Activated CD4-positive, alpha-beta T cell treated with anti-CD3 and anti-CD28 coated beads for 36 hours (primary cell): ENCODE results near the gene PCLO. TPM values are rescaled to one million over a fixed set of nuclear protein-coding genes. Genes with fewer than 3 reads are reported as not detected.

Experiments
- ATAC-seq: fragments of 200-7000 bp; cut with Tn5 transposase; one replicate; pipeline ENCODE4 v1.10.0; 2021; ENCODE audit warnings: mild to moderate bottlenecking, moderate library complexity
- CTCF ChIA-PET: fragments of 350-600 bp; sonication (Branson Sonifier 250); formaldehyde crosslinking; loops from one replicate; lab custom pipeline; 2021; ENCODE audit warnings: antibody characterized with exemption; lab: Charles Lee
- POLR2A ChIA-PET: fragments of 350-600 bp; sonication (Branson Sonifier 250); formaldehyde crosslinking; loops from one replicate; lab custom pipeline; 2021; ENCODE audit warnings: antibody characterized with exemption, inconsistent platforms; lab: Charles Lee
- DNase-seq: peaks from one replicate; pipeline ENCODE4 v3.0.0-alpha.2; 2020
- H3K27ac Mint-ChIP-seq: one replicate; pipeline ENCODE4 v1.8.0; 2021; ENCODE audit warnings: mixed read lengths
- H3K27me3 Mint-ChIP-seq: one replicate; pipeline ENCODE4 v1.8.0; 2021; ENCODE audit warnings: mixed read lengths
- H3K36me3 Mint-ChIP-seq: one replicate; pipeline ENCODE4 v1.8.0; 2021; ENCODE audit warnings: low read depth, mixed read lengths
- H3K4me1 Mint-ChIP-seq: one replicate; pipeline ENCODE4 v1.8.0; 2021; ENCODE audit warnings: mixed read lengths
- H3K4me3 Mint-ChIP-seq: one replicate; pipeline ENCODE4 v1.8.0; 2021; ENCODE audit warnings: mild to moderate bottlenecking, moderate library complexity, mixed read lengths
- H3K9me3 Mint-ChIP-seq: one replicate; pipeline ENCODE4 v1.8.0; 2021; ENCODE audit warnings: low read depth, mixed read lengths
- intact Hi-C, 2 experiments: fragments of 100-400 bp; cut with DNase I in 1 of 2; cut with micrococcal nuclease in 1 of 2; formaldehyde crosslinking; loops; one replicate each; pipeline versions ENCODE4 v1.14.2 to v1.15.1; 2022 to 2024; cut with DNase I, micrococcal nuclease
- total RNA-seq, 2 experiments: library from RNA; stranded (reverse); gene quantifications; one replicate each; pipeline ENCODE4 v1.2.3, GENCODE V29; 2021

The PCLO gene
- total RNA-seq, 2 experiments from 2014 or later = under 0.01 TPM; not detected in 1

- no peak overlapping the region for H3K27ac Mint-ChIP-seq
- CTCF ChIA-PET = no interaction called here
- DNase-seq = no peak
- peak; percentile 9 for ATAC-seq
- peak overlapping the region; percentile 26 for H3K4me3 Mint-ChIP-seq
- POLR2A ChIA-PET = no interaction called here
- H3K4me1 Mint-ChIP-seq = peaks cover 2% of the 10 kb centered on the region
- H3K9me3 Mint-ChIP-seq = no peaks in the 10 kb centered on the region
- intact Hi-C loops = no loop called here
- no peaks in the 10 kb centered on the region for H3K36me3 Mint-ChIP-seq
- H3K27me3 Mint-ChIP-seq = peaks cover 14% of the 10 kb centered on the region
These were observed 734 bp downstream of the PCLO start for GRCh38 chr7:83161899-83162401.

GRCh38 chr7:83161186-83161585 lies 1.5 kb downstream of the PCLO start:
- ChIA-PET CTCF (no interaction called here), POLR2A (no interaction called here)
- Mint-ChIP-seq H3K27ac (no peak overlapping the region), H3K4me3 (no peak overlapping the region), H3K4me1 (peaks cover 2% of the 10 kb centered on the region), H3K27me3 (peaks cover 14% of the 10 kb centered on the region), H3K36me3 (no peaks in the 10 kb centered on the region), H3K9me3 (no peaks in the 10 kb centered on the region)
- intact Hi-C loops = no loop called here
- no peak for ATAC-seq
- no peak for DNase-seq

- Mint-ChIP-seq H3K4me1 (peaks cover 2% of the 10 kb centered on the region), H3K4me3 (no peak overlapping the region), H3K36me3 (no peaks in the 10 kb centered on the region), H3K9me3 (no peaks in the 10 kb centered on the region), H3K27me3 (peaks cover 14% of the 10 kb centered on the region), H3K27ac (no peak overlapping the region)
- ChIA-PET POLR2A (no interaction called here), CTCF (no interaction called here)
- intact Hi-C loops = no loop called here
- no peak for DNase-seq
- no peak for ATAC-seq
These were observed 3.0 kb downstream of the PCLO start for GRCh38 chr7:83159731-83160130.

GRCh38 chr7:83156006-83156405 lies 6.7 kb downstream of the PCLO start:
- no peaks in the 10 kb centered on the region for H3K36me3 Mint-ChIP-seq
- H3K27ac Mint-ChIP-seq = no peak overlapping the region
- ChIA-PET POLR2A (no interaction called here), CTCF (interaction anchor here (0.7 kb wide), 1 partner anchor 17 kb away, joined by 3 read pairs; no protein-coding TSS in a partner anchor)
- no peaks in the 10 kb centered on the region for H3K9me3 Mint-ChIP-seq
- intact Hi-C loops = no loop called here
- H3K4me1 Mint-ChIP-seq = no peaks in the 10 kb centered on the region
- H3K4me3 Mint-ChIP-seq = no peak overlapping the region
- DNase-seq = no peak
- H3K27me3 Mint-ChIP-seq = peaks cover 3% of the 10 kb centered on the region
- no peak for ATAC-seq

GRCh38 chr7:83155407-83155806 lies 7.3 kb downstream of the PCLO start:
- Mint-ChIP-seq H3K27ac (no peak overlapping the region), H3K27me3 (peaks cover 3% of the 10 kb centered on the region), H3K36me3 (no peaks in the 10 kb centered on the region), H3K4me1 (no peaks in the 10 kb centered on the region), H3K4me3 (no peak overlapping the region), H3K9me3 (no peaks in the 10 kb centered on the region)
- ATAC-seq = no peak
- POLR2A ChIA-PET = no interaction called here
- CTCF ChIA-PET = no interaction called here
- intact Hi-C loops = no loop called here
- DNase-seq = no peak

GRCh38 chr7:83153419-83153818 lies 9.3 kb downstream of the PCLO start:
- DNase-seq (no peak), ATAC-seq (no peak)
- intact Hi-C loops = no loop called here
- Mint-ChIP-seq H3K27ac (no peak overlapping the region), H3K4me1 (no peaks in the 10 kb centered on the region), H3K27me3 (no peaks in the 10 kb centered on the region), H3K4me3 (no peak overlapping the region), H3K9me3 (no peaks in the 10 kb centered on the region), H3K36me3 (no peaks in the 10 kb centered on the region)
- ChIA-PET CTCF (no interaction called here), POLR2A (no interaction called here)

- no peaks in the 10 kb centered on the region for H3K36me3 Mint-ChIP-seq
- intact Hi-C loops = no loop called here
- no peaks in the 10 kb centered on the region for H3K9me3 Mint-ChIP-seq
- no peaks in the 10 kb centered on the region for H3K4me1 Mint-ChIP-seq
- no peaks in the 10 kb centered on the region for H3K27me3 Mint-ChIP-seq
- ChIA-PET POLR2A (no interaction called here), CTCF (no interaction called here)
- H3K27ac Mint-ChIP-seq = no peak overlapping the region
- ATAC-seq = no peak
- DNase-seq = no peak
- no peak overlapping the region for H3K4me3 Mint-ChIP-seq
These were observed 12.4 kb downstream of the PCLO start for GRCh38 chr7:83150310-83150709.

- POLR2A ChIA-PET = no interaction called here
- intact Hi-C loops = no loop called here
- ATAC-seq = no peak
- Mint-ChIP-seq H3K4me3 (no peak overlapping the region), H3K9me3 (no peaks in the 10 kb centered on the region), H3K27me3 (no peaks in the 10 kb centered on the region), H3K4me1 (no peaks in the 10 kb centered on the region), H3K27ac (no peak overlapping the region), H3K36me3 (no peaks in the 10 kb centered on the region)
- CTCF ChIA-PET = no interaction called here
- no peak for DNase-seq
These were observed 13.2 kb downstream of the PCLO start for GRCh38 chr7:83149466-83149865.

GRCh38 chr7:83148776-83149175 lies 13.9 kb downstream of the PCLO start:
- Mint-ChIP-seq H3K36me3 (no peaks in the 10 kb centered on the region), H3K27me3 (no peaks in the 10 kb centered on the region), H3K9me3 (no peaks in the 10 kb centered on the region), H3K27ac (no peak overlapping the region), H3K4me3 (no peak overlapping the region), H3K4me1 (no peaks in the 10 kb centered on the region)
- intact Hi-C loops = no loop called here
- no peak for ATAC-seq
- ChIA-PET CTCF (no interaction called here), POLR2A (no interaction called here)
- DNase-seq = no peak

- DNase-seq (no peak), ATAC-seq (no peak)
- ChIA-PET CTCF (no interaction called here), POLR2A (no interaction called here)
- Mint-ChIP-seq H3K9me3 (no peaks in the 10 kb centered on the region), H3K4me3 (no peak overlapping the region), H3K36me3 (no peaks in the 10 kb centered on the region), H3K27me3 (no peaks in the 10 kb centered on the region), H3K4me1 (no peaks in the 10 kb centered on the region), H3K27ac (no peak overlapping the region)
- intact Hi-C loops = no loop called here
These were observed 19.6 kb downstream of the PCLO start for GRCh38 chr7:83143107-83143506.

- POLR2A ChIA-PET = no interaction called here
- CTCF ChIA-PET = interaction anchor here (0.6 kb wide), 1 partner anchor 11 kb away, joined by 3 read pairs; no protein-coding TSS in a partner anchor
- Mint-ChIP-seq H3K27me3 (no peaks in the 10 kb centered on the region), H3K4me3 (no peak overlapping the region), H3K4me1 (no peaks in the 10 kb centered on the region), H3K9me3 (peaks cover 2% of the 10 kb centered on the region), H3K27ac (no peak overlapping the region), H3K36me3 (no peaks in the 10 kb centered on the region)
- DNase-seq (no peak), ATAC-seq (no peak)
- intact Hi-C loops = no loop called here
These were observed 20.3 kb downstream of the PCLO start for GRCh38 chr7:83142365-83142764.

- Mint-ChIP-seq H3K27me3 (no peaks in the 10 kb centered on the region), H3K27ac (no peak overlapping the region), H3K9me3 (peaks cover 2% of the 10 kb centered on the region), H3K4me1 (no peaks in the 10 kb centered on the region), H3K36me3 (no peaks in the 10 kb centered on the region), H3K4me3 (no peak overlapping the region)
- DNase-seq (no peak), ATAC-seq (no peak)
- intact Hi-C loops = no loop called here
- POLR2A ChIA-PET = no interaction called here
- CTCF ChIA-PET = no interaction called here
These were observed 20.8 kb downstream of the PCLO start for GRCh38 chr7:83141927-83142326.
